GM23248 (cell line): Measurements from ENCODE around the gene PDIA5.

Experiments used
- EZH2 ChIP-seq: fragments of 200-600 bp; sonication (generic); IDR thresholded peaks from 2 replicates; pipeline ENCODE4 v1.6.1; 2018; ENCODE audit warnings: antibody characterized with exemption, mild to moderate bottlenecking; ENCODE audit not compliant: insufficient read depth, poor library complexity, severe bottlenecking
- EZH2phosphoT487 ChIP-seq: fragments of 200-600 bp; sonication (generic); IDR thresholded peaks from 2 replicates; pipeline ENCODE4 v1.6.1; 2018; ENCODE audit warnings: antibody characterized with exemption, moderate library complexity, mild to moderate bottlenecking, low read depth; ENCODE audit not compliant: insufficient read depth

DNA sequence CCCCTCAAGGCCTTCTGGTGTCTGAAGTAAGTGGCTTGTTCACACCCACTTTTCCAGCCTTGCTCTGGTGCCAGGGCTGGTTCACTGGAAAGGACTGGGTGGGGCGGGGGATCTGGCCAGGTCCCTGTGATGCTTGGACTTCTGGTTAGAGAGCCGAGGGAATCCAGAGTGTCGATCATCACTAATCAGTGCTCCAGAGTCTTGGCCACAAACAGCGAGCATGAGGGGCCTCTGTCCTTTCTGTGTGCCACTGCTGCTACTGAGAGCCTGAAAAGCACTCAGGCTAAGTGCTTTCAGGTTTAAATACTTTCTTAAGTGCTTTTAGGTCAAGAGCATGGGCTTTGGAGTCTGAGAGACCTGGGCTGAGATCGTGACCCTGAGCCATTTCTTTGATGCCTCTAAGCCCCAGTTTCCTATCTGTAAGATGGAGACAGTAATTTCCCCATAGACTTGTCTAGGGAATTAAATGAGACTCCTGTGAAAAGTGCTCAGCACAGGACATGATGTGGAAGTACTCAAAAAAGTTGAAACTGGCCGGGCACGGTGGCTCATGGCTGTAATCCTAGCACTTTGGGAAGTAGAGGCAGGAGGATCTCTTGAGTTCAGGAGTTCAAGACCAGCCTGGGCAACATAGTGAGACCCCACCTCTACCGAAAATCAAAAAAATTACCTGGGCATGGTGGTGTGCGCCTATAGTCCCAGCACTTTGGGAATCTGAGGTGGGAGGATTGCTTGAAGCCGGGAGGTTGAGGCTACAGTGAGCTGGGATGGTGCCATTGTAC, 81.1 kb downstream of the PDIA5 start:
- TF ChIP-seq EZH2 (no peak), EZH2phosphoT487 (no peak)
